IMR-90 (cell line): Measurements from ENCODE around the gene PHACTR2. TPM values are rescaled to one million over a fixed set of nuclear protein-coding genes. Genes with fewer than 3 reads are reported as not detected.

Experiments used
- ATAC-seq: fragments of 200-7000 bp; cut with Tn5 transposase; 2 replicates; pipeline ENCODE4 v1.9.1; 2020; ENCODE audit warnings: low read depth, mild to moderate bottlenecking, moderate library complexity
- BruUV-seq: library from RNA; stranded (reverse); fragments of 400-500 nt; replicated peaks from 2 replicates; lab custom pipeline; 2021; lab: Mats Ljungman, UMichigan
- CTCF ChIA-PET: fragments of 300-600 bp; formaldehyde crosslinking; extraction: SDS; loops from one replicate; lab custom pipeline; 2021; ENCODE audit warnings: antibody characterized with exemption; lab: Yijun Ruan, JAX
- POLR2A ChIA-PET: fragments of 300-600 bp; sonication (Branson Sonifier 250); formaldehyde crosslinking; loops from one replicate; lab custom pipeline; 2022; ENCODE audit warnings: antibody characterized with exemption; ENCODE audit not compliant: unreplicated experiment; lab: Charles Lee
- DNase-seq: peaks from one replicate; pipeline ENCODE4 v3.0.0; 2013
- H2AFZ ChIP-seq: replicated peaks from 2 replicates; pipeline ENCODE3; 2013; ENCODE audit warnings: low read length, mild to moderate bottlenecking; ENCODE audit not compliant: poor library complexity
- H2AK5ac ChIP-seq: 2 replicates; pipeline ENCODE4 v1.6.1; 2013; ENCODE audit warnings: low read depth, low read length, inconsistent platforms
- H2AK9ac ChIP-seq: replicated peaks from 2 replicates; pipeline ENCODE3; 2013; ENCODE audit warnings: mild to moderate bottlenecking, low read depth, low read length, moderate library complexity; ENCODE audit not compliant: poor library complexity
- H2BK120ac ChIP-seq: 2 replicates; pipeline ENCODE4 v1.6.1; 2013; ENCODE audit warnings: low read depth, low read length, inconsistent platforms
- H2BK15ac ChIP-seq: 3 replicates; pipeline ENCODE4 v1.6.1; 2013; ENCODE audit warnings: low read depth, low read length, inconsistent platforms
- H2BK20ac ChIP-seq: 2 replicates; pipeline ENCODE4 v1.6.1; 2013; ENCODE audit warnings: low read depth, mild to moderate bottlenecking, inconsistent platforms, low read length, moderate library complexity
- H2BK5ac ChIP-seq: 2 replicates; pipeline ENCODE4 v1.6.1; 2013; ENCODE audit warnings: mild to moderate bottlenecking, low read depth, low read length, inconsistent platforms; ENCODE audit not compliant: poor library complexity, severe bottlenecking
- H3K14ac ChIP-seq: replicated peaks from 2 replicates; pipeline ENCODE4 v1.6.1; 2013; ENCODE audit warnings: low read depth, low read length, inconsistent platforms
- H3K18ac ChIP-seq: 2 replicates; pipeline ENCODE4 v1.6.1; 2013; ENCODE audit warnings: low read depth, low read length, control low read depth
- H3K23ac ChIP-seq: 2 replicates; pipeline ENCODE4 v1.6.1; 2013; ENCODE audit warnings: low read depth, low read length, inconsistent platforms
- H3K27ac ChIP-seq: 2 replicates; pipeline ENCODE4 v1.5.1; 2013; ENCODE audit warnings: mild to moderate bottlenecking, control low read depth, low read length; ENCODE audit not compliant: insufficient read depth
- H3K27me3 ChIP-seq: 2 replicates; pipeline ENCODE4 v1.6.1; 2013; ENCODE audit warnings: low read length; ENCODE audit not compliant: control insufficient read depth, insufficient read depth
- H3K36me3 ChIP-seq: 2 replicates; pipeline ENCODE4 v1.6.1; 2013; ENCODE audit warnings: low read length, mixed read lengths; ENCODE audit not compliant: control insufficient read depth, insufficient read depth
- H3K4ac ChIP-seq: 2 replicates; pipeline ENCODE4 v1.6.1; 2013; ENCODE audit warnings: low read depth, low read length, inconsistent platforms
- H3K4me1 ChIP-seq: 2 replicates; pipeline ENCODE4 v1.6.1; 2013; ENCODE audit warnings: low read length, mixed read lengths; ENCODE audit not compliant: control insufficient read depth, insufficient read depth
- H3K4me2 ChIP-seq: 2 replicates; pipeline ENCODE4 v1.6.1; 2013; ENCODE audit warnings: low read depth, mild to moderate bottlenecking, control low read depth, low read length, moderate library complexity
- H3K4me3 ChIP-seq: 2 replicates; pipeline ENCODE4 v1.5.1; 2013; ENCODE audit warnings: low read depth, mild to moderate bottlenecking, control low read depth, low read length, moderate library complexity; ENCODE audit not compliant: insufficient read depth
- H3K56ac ChIP-seq: 2 replicates; pipeline ENCODE4 v1.6.1; 2013; ENCODE audit warnings: low read length, inconsistent platforms; ENCODE audit not compliant: insufficient read depth; ENCODE audit errors: extremely low read depth
- H3K79me1 ChIP-seq, 2 experiments: 2 replicates each; pipeline ENCODE4 v1.6.1; 2013; ENCODE audit warnings: low read length in 2 of 2, inconsistent platforms in 1 of 2, low read depth in 1 of 2
- H3K9ac ChIP-seq: 2 replicates; pipeline ENCODE4 v1.6.1; 2013; ENCODE audit warnings: low read depth, low read length, control low read depth
- H3K9me1 ChIP-seq: 2 replicates; pipeline ENCODE4 v1.6.1; 2013; ENCODE audit warnings: low read length, inconsistent platforms; ENCODE audit not compliant: insufficient read depth
- H3K9me3 ChIP-seq: 2 replicates; pipeline ENCODE4 v1.6.1; 2013; ENCODE audit warnings: low read length; ENCODE audit not compliant: control insufficient read depth, insufficient read depth
- H4K20me1 ChIP-seq: 2 replicates; pipeline ENCODE4 v1.6.1; 2013; ENCODE audit warnings: low read length, inconsistent platforms; ENCODE audit not compliant: insufficient read depth
- H4K5ac ChIP-seq: 2 replicates; pipeline ENCODE4 v1.6.1; 2013; ENCODE audit warnings: mild to moderate bottlenecking, low read depth, low read length, control low read depth
- H4K8ac ChIP-seq, 2 experiments: 2 replicates each; pipeline ENCODE4 v1.6.1; 2013; ENCODE audit warnings: low read depth in 2 of 2, low read length in 2 of 2, control low read depth in 1 of 2, inconsistent platforms in 1 of 2
- H4K91ac ChIP-seq: 2 replicates; pipeline ENCODE4 v1.6.1; 2013; ENCODE audit warnings: low read depth, low read length, inconsistent platforms; ENCODE audit not compliant: insufficient read depth
- BHLHE40 ChIP-seq: fragments of 150-350 bp; IDR thresholded peaks from 2 replicates; pipeline ENCODE4 v1.6.1; 2016; ENCODE audit warnings: mild to moderate bottlenecking, low read depth, low read length
- CEBPB ChIP-seq: IDR thresholded peaks from 2 replicates; pipeline ENCODE4 v1.6.1; 2012; ENCODE audit warnings: low read depth, low read length, improper control_type of control experiment
- MAFK ChIP-seq: IDR thresholded peaks from 2 replicates; pipeline ENCODE4 v1.6.1; 2012; ENCODE audit warnings: low read depth, low read length, improper control_type of control experiment
- MAZ ChIP-seq: IDR thresholded peaks from 2 replicates; pipeline ENCODE4 v1.6.1; 2012; ENCODE audit warnings: low read depth, mild to moderate bottlenecking, low read length, improper control_type of control experiment, moderate library complexity, borderline replicate concordance
- MXI1 ChIP-seq: IDR thresholded peaks from 2 replicates; pipeline ENCODE4 v1.6.1; 2012; ENCODE audit warnings: low read depth, mild to moderate bottlenecking, low read length, moderate library complexity, borderline replicate concordance
- NFE2L2 ChIP-seq: fragments of 150-350 bp; IDR thresholded peaks from 2 replicates; pipeline ENCODE4 v1.6.1; 2016; ENCODE audit warnings: low read depth, mild to moderate bottlenecking, low read length
- POLR2A ChIP-seq: IDR thresholded peaks from 2 replicates; pipeline ENCODE4 v1.6.1; 2012; ENCODE audit warnings: mild to moderate bottlenecking, low read depth, low read length
- RAD21 ChIP-seq: IDR thresholded peaks from 2 replicates; pipeline ENCODE4 v1.6.1; 2012; ENCODE audit warnings: low read length, improper control_type of control experiment
- RCOR1 ChIP-seq: IDR thresholded peaks from 2 replicates; pipeline ENCODE4 v1.6.1; 2012; ENCODE audit warnings: mild to moderate bottlenecking, low read length, improper control_type of control experiment; ENCODE audit not compliant: insufficient replicate concordance
- RFX5 ChIP-seq: IDR thresholded peaks from 2 replicates; pipeline ENCODE4 v1.8.0; 2012; ENCODE audit warnings: low read depth, mild to moderate bottlenecking, low read length, moderate library complexity
- SMC3 ChIP-seq: fragments of 150-350 bp; IDR thresholded peaks from 2 replicates; pipeline ENCODE4 v1.6.1; 2016; ENCODE audit warnings: low read depth, mild to moderate bottlenecking, antibody characterized with exemption, low read length, moderate library complexity
- WGBS, 2 experiments: methylation state at CpG; one replicate each; pipeline versions ENCODE4 v1.1.5 to v1.1.7; 2013; ENCODE audit warnings: missing lambda C conversion rate in 2 of 2; ENCODE audit not compliant: insufficient read length in 1 of 2; ENCODE audit errors: extremely low coverage in 2 of 2; 5-methylcytosine and 5-hydroxymethylcytosine counted together
- dilution Hi-C: fragments of 300-500 bp; cut with HindIII; formaldehyde crosslinking; loops from one replicate; pipeline ENCODE4 v1.14.3; 2018; ENCODE audit warnings: low sequenced_read_pairs; ENCODE audit not compliant: unreplicated experiment
- in situ Hi-C: fragments of 300-500 bp; cut with MboI; formaldehyde crosslinking; loops from 3 replicates; pipeline ENCODE4 v1.14.3; 2019; ENCODE audit warnings: low sequenced_read_pairs, inconsistent platforms, mixed read lengths
- intact Hi-C: fragments of 100-400 bp; cut with micrococcal nuclease; formaldehyde crosslinking; loops from 2 replicates; pipeline ENCODE4 v1.10.0; 2022
- polyA plus RNA-seq, 3 experiments: library from polyadenylated mRNA; depleted of rRNA; stranded (reverse); fragments of >200 nt; gene quantifications; 2 replicates each; pipeline ENCODE4 v1.2.3, GENCODE V29; 2012; ENCODE audit warnings: low replicate concordance in 1 of 3
- total RNA-seq: library from RNA; depleted of rRNA; stranded (reverse); fragments of >200 nt; gene quantifications from 2 replicates; pipeline ENCODE4 v1.2.3, GENCODE V29; 2012
- TF ChIP-seq, protein P1 (sequence below): fragments of 150-350 bp; IDR thresholded peaks from 2 replicates; pipeline ENCODE4 v1.6.1; 2017; ENCODE audit warnings: mild to moderate bottlenecking, antibody characterized with exemption, low read length, low read depth
- TF ChIP-seq, protein P2 (sequence below): conservative IDR thresholded peaks from 2 replicates; pipeline ENCODE4 v1.5.1; 2012; ENCODE audit warnings: mild to moderate bottlenecking, low read depth, low read length, improper control_type of control experiment
- TF ChIP-seq, protein P3 (sequence below): fragments of 150-350 bp; IDR thresholded peaks from 2 replicates; pipeline ENCODE4 v1.6.1; 2016; ENCODE audit warnings: low read depth, mild to moderate bottlenecking, low read length, moderate library complexity, borderline replicate concordance

The PHACTR2 gene
- total and polyA plus RNA-seq, 2 of the 4 experiments (the other 2 are of a cell fraction), result 14.5 to 74.2 TPM

DNA sequence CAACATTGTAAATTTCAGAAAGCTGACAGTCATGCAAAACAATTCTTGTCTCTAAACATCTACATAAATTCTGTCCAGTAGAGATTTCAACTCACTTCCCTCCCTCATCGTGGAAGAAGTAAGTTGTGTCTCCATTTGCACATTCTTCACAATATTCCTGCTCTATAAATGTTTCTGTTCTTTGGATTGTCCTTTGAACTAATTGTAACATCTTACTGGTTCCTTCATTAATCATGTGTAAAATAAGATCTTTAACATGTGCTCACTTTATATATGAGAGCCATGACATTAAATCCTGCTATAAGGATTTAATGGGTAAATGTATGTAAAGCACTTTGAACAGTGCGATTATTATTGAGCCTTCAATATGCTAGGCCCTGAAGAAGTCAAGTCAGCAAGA, 158.4 kb downstream of the PHACTR2 start:
- no peaks in the 10 kb centered on the region for H3K9me1 ChIP-seq
- no peak overlapping the region for H3K4me3 ChIP-seq
- H3K9me3 ChIP-seq, result no peaks in the 10 kb centered on the region
- H3K4me1 ChIP-seq, result no peaks in the 10 kb centered on the region
- H3K9ac ChIP-seq, result no peak overlapping the region
- H2BK15ac ChIP-seq, result no peak overlapping the region
- intact Hi-C loops (no loop called here), dilution Hi-C loops (no loop called here), in situ Hi-C loops (no loop called here)
- H4K5ac ChIP-seq, result no peak overlapping the region
- POLR2A ChIA-PET, result no interaction called here
- no TSS peak for BruUV-seq
- H3K4ac ChIP-seq, result no peak overlapping the region
- no peak overlapping the region for H3K23ac ChIP-seq
- H3K56ac ChIP-seq, result no peak overlapping the region
- no peak overlapping the region for H3K14ac ChIP-seq
- no peak overlapping the region for H2BK5ac ChIP-seq
- no peak overlapping the region for H3K27ac ChIP-seq
- no peak overlapping the region for H3K18ac ChIP-seq
- TF ChIP-seq, protein P1, sequence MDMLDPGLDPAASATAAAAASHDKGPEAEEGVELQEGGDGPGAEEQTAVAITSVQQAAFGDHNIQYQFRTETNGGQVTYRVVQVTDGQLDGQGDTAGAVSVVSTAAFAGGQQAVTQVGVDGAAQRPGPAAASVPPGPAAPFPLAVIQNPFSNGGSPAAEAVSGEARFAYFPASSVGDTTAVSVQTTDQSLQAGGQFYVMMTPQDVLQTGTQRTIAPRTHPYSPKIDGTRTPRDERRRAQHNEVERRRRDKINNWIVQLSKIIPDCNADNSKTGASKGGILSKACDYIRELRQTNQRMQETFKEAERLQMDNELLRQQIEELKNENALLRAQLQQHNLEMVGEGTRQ, result no peak
- TF ChIP-seq POLR2A (no peak), NFE2L2 (no peak), MXI1 (no peak), CEBPB (no peak), RFX5 (no peak), RCOR1 (no peak), SMC3 (no peak), MAFK (no peak), MAZ (no peak), BHLHE40 (no peak), RAD21 (no peak)
- TF ChIP-seq, protein P2, sequence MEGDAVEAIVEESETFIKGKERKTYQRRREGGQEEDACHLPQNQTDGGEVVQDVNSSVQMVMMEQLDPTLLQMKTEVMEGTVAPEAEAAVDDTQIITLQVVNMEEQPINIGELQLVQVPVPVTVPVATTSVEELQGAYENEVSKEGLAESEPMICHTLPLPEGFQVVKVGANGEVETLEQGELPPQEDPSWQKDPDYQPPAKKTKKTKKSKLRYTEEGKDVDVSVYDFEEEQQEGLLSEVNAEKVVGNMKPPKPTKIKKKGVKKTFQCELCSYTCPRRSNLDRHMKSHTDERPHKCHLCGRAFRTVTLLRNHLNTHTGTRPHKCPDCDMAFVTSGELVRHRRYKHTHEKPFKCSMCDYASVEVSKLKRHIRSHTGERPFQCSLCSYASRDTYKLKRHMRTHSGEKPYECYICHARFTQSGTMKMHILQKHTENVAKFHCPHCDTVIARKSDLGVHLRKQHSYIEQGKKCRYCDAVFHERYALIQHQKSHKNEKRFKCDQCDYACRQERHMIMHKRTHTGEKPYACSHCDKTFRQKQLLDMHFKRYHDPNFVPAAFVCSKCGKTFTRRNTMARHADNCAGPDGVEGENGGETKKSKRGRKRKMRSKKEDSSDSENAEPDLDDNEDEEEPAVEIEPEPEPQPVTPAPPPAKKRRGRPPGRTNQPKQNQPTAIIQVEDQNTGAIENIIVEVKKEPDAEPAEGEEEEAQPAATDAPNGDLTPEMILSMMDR, result no peak
- TF ChIP-seq, protein P3, sequence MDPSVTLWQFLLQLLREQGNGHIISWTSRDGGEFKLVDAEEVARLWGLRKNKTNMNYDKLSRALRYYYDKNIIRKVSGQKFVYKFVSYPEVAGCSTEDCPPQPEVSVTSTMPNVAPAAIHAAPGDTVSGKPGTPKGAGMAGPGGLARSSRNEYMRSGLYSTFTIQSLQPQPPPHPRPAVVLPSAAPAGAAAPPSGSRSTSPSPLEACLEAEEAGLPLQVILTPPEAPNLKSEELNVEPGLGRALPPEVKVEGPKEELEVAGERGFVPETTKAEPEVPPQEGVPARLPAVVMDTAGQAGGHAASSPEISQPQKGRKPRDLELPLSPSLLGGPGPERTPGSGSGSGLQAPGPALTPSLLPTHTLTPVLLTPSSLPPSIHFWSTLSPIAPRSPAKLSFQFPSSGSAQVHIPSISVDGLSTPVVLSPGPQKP, result no peak
- CTCF ChIA-PET, result no interaction called here
- no peak overlapping the region for H3K4me2 ChIP-seq
- ATAC-seq (no peak), DNase-seq (no peak)
- H2AK5ac ChIP-seq, result no peak overlapping the region
- no CpG with 5 or more reads among the region's 2 CpGs for WGBS, 2 experiments
- H2BK120ac ChIP-seq, result no peak overlapping the region
- peaks cover 2% of the 10 kb centered on the region; the same call in 1 of the 2 replicates for H3K36me3 ChIP-seq
- no peak overlapping the region for H4K8ac ChIP-seq
- H3K79me1 ChIP-seq, result no peaks in the 10 kb centered on the region
- no peak overlapping the region for H2AFZ ChIP-seq
- no peaks in the 10 kb centered on the region for H4K20me1 ChIP-seq
- H2AK9ac ChIP-seq, result no peak overlapping the region
- H4K91ac ChIP-seq, result no peak overlapping the region
- H2BK20ac ChIP-seq, result no peak overlapping the region
- H3K27me3 ChIP-seq, result no peaks in the 10 kb centered on the region
